Mesenchymal stem cell (in vitro differentiated cells and primary cell): ENCODE results near the gene SLC29A3.

Experiments
- DNase-seq: peaks from one replicate; pipeline ENCODE4 v3.0.0-alpha.2; 2013
- H2AFZ ChIP-seq: one replicate; pipeline ENCODE4 v1.6.1; 2013; ENCODE audit warnings: low read depth, mild to moderate bottlenecking, control low read depth, inconsistent platforms, low read length, moderate library complexity
- H2AK5ac ChIP-seq: 2 replicates; pipeline ENCODE4 v1.6.1; 2013; ENCODE audit warnings: low read length, moderate library complexity, mild to moderate bottlenecking, inconsistent platforms; ENCODE audit not compliant: severe bottlenecking
- H2BK120ac ChIP-seq: one replicate; pipeline ENCODE4 v1.6.1; 2013; ENCODE audit warnings: low read depth, mild to moderate bottlenecking, inconsistent platforms, low read length, moderate library complexity
- H2BK12ac ChIP-seq, 2 experiments: one replicate each; pipeline ENCODE4 v1.6.1; 2013; ENCODE audit warnings: inconsistent platforms in 2 of 2, low read length in 2 of 2, mild to moderate bottlenecking in 2 of 2, moderate library complexity in 2 of 2, control low read depth in 1 of 2
- H2BK15ac ChIP-seq: one replicate; pipeline ENCODE4 v1.6.1; 2013; ENCODE audit warnings: mild to moderate bottlenecking, low read depth, inconsistent platforms; ENCODE audit not compliant: poor library complexity, severe bottlenecking
- H2BK5ac ChIP-seq: 2 replicates; pipeline ENCODE4 v1.6.1; 2013; ENCODE audit warnings: low read depth, mild to moderate bottlenecking, low read length, control low read depth, inconsistent platforms; ENCODE audit not compliant: poor library complexity, severe bottlenecking
- H3K14ac ChIP-seq, 2 experiments: one replicate each; pipeline ENCODE4 v1.6.1; 2013; ENCODE audit warnings: inconsistent platforms in 2 of 2, low read length in 2 of 2, control low read depth in 1 of 2, mild to moderate bottlenecking in 1 of 2, moderate library complexity in 1 of 2
- H3K18ac ChIP-seq, 2 experiments: one replicate each; pipeline ENCODE4 v1.6.1; 2013; ENCODE audit warnings: inconsistent platforms in 2 of 2, low read length in 2 of 2, control low read depth in 1 of 2, low read depth in 1 of 2, mild to moderate bottlenecking in 1 of 2
- H3K23ac ChIP-seq, 2 experiments: one replicate each; pipeline ENCODE4 v1.6.1; 2013; ENCODE audit warnings: inconsistent platforms in 2 of 2, low read length in 2 of 2, mild to moderate bottlenecking in 2 of 2, moderate library complexity in 2 of 2, control low read depth in 1 of 2
- H3K27ac ChIP-seq: 2 replicates; pipeline ENCODE4 v1.5.1; 2013; ENCODE audit warnings: mild to moderate bottlenecking, moderate library complexity, low read length, control low read depth, inconsistent platforms; ENCODE audit not compliant: poor library complexity, severe bottlenecking
- H3K27me3 ChIP-seq, 2 experiments: 2 replicates each; pipeline versions ENCODE4 v1.6.1 to v1.7.0; 2013; ENCODE audit warnings: low read length in 2 of 2, mild to moderate bottlenecking in 2 of 2, moderate library complexity in 2 of 2, control low read depth in 1 of 2, inconsistent platforms in 1 of 2; ENCODE audit not compliant: control insufficient read depth in 1 of 2, insufficient read depth in 1 of 2
- H3K36me3 ChIP-seq, 2 experiments: 2 replicates each; pipeline versions ENCODE4 v1.6.1 to v1.7.0; 2013; ENCODE audit warnings: low read length in 2 of 2, control low read depth in 1 of 2, inconsistent platforms in 1 of 2, low read depth in 1 of 2, mild to moderate bottlenecking in 1 of 2; ENCODE audit not compliant: insufficient read depth in 2 of 2, control insufficient read depth in 1 of 2
- H3K4ac ChIP-seq, 2 experiments: one replicate each; pipeline ENCODE4 v1.6.1; 2013; ENCODE audit warnings: inconsistent platforms in 2 of 2, low read length in 2 of 2, mild to moderate bottlenecking in 2 of 2, moderate library complexity in 2 of 2, control low read depth in 1 of 2, low read depth in 1 of 2
- H3K4me1 ChIP-seq: 2 replicates; pipeline ENCODE4 v1.6.1; 2013; ENCODE audit warnings: low read depth, low read length, control low read depth; ENCODE audit not compliant: control insufficient read depth, insufficient read depth
- H3K4me2 ChIP-seq: 2 replicates; pipeline ENCODE4 v1.6.1; 2013; ENCODE audit warnings: low read length, mild to moderate bottlenecking, inconsistent platforms; ENCODE audit not compliant: poor library complexity, severe bottlenecking
- H3K4me3 ChIP-seq, 2 experiments: 2 replicates each; pipeline versions ENCODE4 v1.5.1 to v1.7.0; 2013; ENCODE audit warnings: low read length in 2 of 2, mild to moderate bottlenecking in 2 of 2, control low read depth in 1 of 2, low read depth in 1 of 2; ENCODE audit not compliant: insufficient read depth in 1 of 2
- H3K79me1 ChIP-seq: replicated peaks from 2 replicates; pipeline ENCODE4 v1.6.1; 2013; ENCODE audit warnings: mild to moderate bottlenecking, control low read depth, low read length, inconsistent platforms; ENCODE audit not compliant: poor library complexity, severe bottlenecking
- H3K9ac ChIP-seq: 2 replicates; pipeline ENCODE4 v1.7.0; 2013; ENCODE audit warnings: mild to moderate bottlenecking, low read length, moderate library complexity
- H3K9me3 ChIP-seq: 2 replicates; pipeline ENCODE4 v1.7.0; 2013; ENCODE audit warnings: mild to moderate bottlenecking, low read length; ENCODE audit not compliant: control insufficient read depth
- H4K8ac ChIP-seq: one replicate; pipeline ENCODE4 v1.6.1; 2013; ENCODE audit warnings: inconsistent platforms, mild to moderate bottlenecking, low read length, moderate library complexity
- H4K91ac ChIP-seq: one replicate; pipeline ENCODE4 v1.6.1; 2013; ENCODE audit warnings: mild to moderate bottlenecking, low read length, inconsistent platforms
- WGBS: methylation state at CpG from one replicate; pipeline ENCODE4 v1.1.7; 2013; ENCODE audit warnings: mixed read lengths; 5-methylcytosine and 5-hydroxymethylcytosine counted together

Gene SLC29A3

GRCh38 chr10:71388583-71389310 lies 69.7 kb downstream of the SLC29A3 start:
- H3K27ac ChIP-seq, result no peak overlapping the region
- no peaks in the 10 kb centered on the region for H3K4me1 ChIP-seq
- H3K14ac ChIP-seq, result no peak overlapping the region
- no peaks in the 10 kb centered on the region for H3K79me1 ChIP-seq
- no peak overlapping the region for H3K4me3 ChIP-seq
- no peak overlapping the region for H2BK15ac ChIP-seq
- 88% methylated on average over 8 of the region's 8 CpGs for WGBS
- H2AFZ ChIP-seq, result no peak overlapping the region
- H3K9ac ChIP-seq, result no peak overlapping the region
- no peak overlapping the region for H3K18ac ChIP-seq
- H3K36me3 ChIP-seq, result no peaks in the 10 kb centered on the region
- H2AK5ac ChIP-seq, result no peak overlapping the region
- H3K27me3 ChIP-seq, result peaks cover 56 to 73% of the 10 kb centered on the region in 2 experiments
- H3K4me2 ChIP-seq, result no peak overlapping the region
- H3K9me3 ChIP-seq, result no peaks in the 10 kb centered on the region
- no peak overlapping the region for H4K8ac ChIP-seq
- no peak overlapping the region for H3K23ac ChIP-seq
- H2BK12ac ChIP-seq, result no peak overlapping the region
- no peak overlapping the region for H2BK5ac ChIP-seq
- H3K4ac ChIP-seq, result no peak overlapping the region
- DNase-seq, result no peak
- H4K91ac ChIP-seq, result no peak overlapping the region
- H2BK120ac ChIP-seq, result no peak overlapping the region

- Histone ChIP-seq H3K27ac (no peak overlapping the region), H2AFZ (no peak overlapping the region), H2BK12ac (no peak overlapping the region), H3K9me3 (no peaks in the 10 kb centered on the region), H3K27me3 (peaks cover 67 to 84% of the 10 kb centered on the region in 2 experiments), H3K79me1 (no peaks in the 10 kb centered on the region), H2BK15ac (no peak overlapping the region), H3K4ac (no peak overlapping the region), H4K8ac (no peak overlapping the region), H3K36me3 (no peaks in the 10 kb centered on the region), H3K4me3 (no peak overlapping the region), H2BK120ac (no peak overlapping the region), H3K23ac (no peak overlapping the region), H2AK5ac (no peak overlapping the region), H3K4me1 (no peaks in the 10 kb centered on the region), H3K9ac (no peak overlapping the region), H4K91ac (no peak overlapping the region), H3K4me2 (no peak overlapping the region), H2BK5ac (no peak overlapping the region), H3K14ac (no peak overlapping the region), H3K18ac (no peak overlapping the region)
- WGBS, result 82% methylated on average over 14 of the region's 14 CpGs
- no peak for DNase-seq
Measured at GRCh38 chr10:71389768-71390460, 70.9 kb downstream of the SLC29A3 start.

- Histone ChIP-seq H3K4ac (no peak overlapping the region), H3K79me1 (no peaks in the 10 kb centered on the region), H3K18ac (no peak overlapping the region), H4K8ac (no peak overlapping the region), H3K27me3 (peaks cover 73 to 86% of the 10 kb centered on the region in 2 experiments), H3K36me3 (no peaks in the 10 kb centered on the region), H3K9me3 (no peaks in the 10 kb centered on the region), H3K14ac (no peak overlapping the region), H3K4me2 (no peak overlapping the region), H3K23ac (peak overlapping the region in 1 of 2 experiments; percentile 30), H3K4me1 (no peaks in the 10 kb centered on the region), H4K91ac (no peak overlapping the region), H2BK15ac (no peak overlapping the region), H3K9ac (no peak overlapping the region), H3K27ac (no peak overlapping the region), H2AFZ (no peak overlapping the region), H3K4me3 (no peak overlapping the region), H2AK5ac (no peak overlapping the region), H2BK5ac (no peak overlapping the region), H2BK120ac (no peak overlapping the region), H2BK12ac (no peak overlapping the region)
- no peak for DNase-seq
- WGBS, result 44% methylated on average over 10 of the region's 10 CpGs
Measured at GRCh38 chr10:71390461-71390835, 71.4 kb downstream of the SLC29A3 start.

GRCh38 chr10:71390921-71391690 lies 72.0 kb downstream of the SLC29A3 start:
- Histone ChIP-seq H2AFZ (no peak overlapping the region), H2BK12ac (no peak overlapping the region), H2AK5ac (no peak overlapping the region), H3K4me3 (no peak overlapping the region), H3K27me3 (peaks cover 79 to 91% of the 10 kb centered on the region in 2 experiments), H3K4ac (no peak overlapping the region), H3K4me2 (no peak overlapping the region), H2BK5ac (no peak overlapping the region), H3K9ac (no peak overlapping the region), H4K91ac (no peak overlapping the region), H2BK15ac (no peak overlapping the region), H3K79me1 (no peaks in the 10 kb centered on the region), H3K18ac (no peak overlapping the region), H2BK120ac (no peak overlapping the region), H3K4me1 (no peaks in the 10 kb centered on the region), H3K23ac (no peak overlapping the region), H3K36me3 (no peaks in the 10 kb centered on the region), H3K9me3 (no peaks in the 10 kb centered on the region), H4K8ac (no peak overlapping the region), H3K27ac (no peak overlapping the region), H3K14ac (no peak overlapping the region)
- 62% methylated on average over 3 of the region's 3 CpGs for WGBS
- no peak for DNase-seq
